DND-41 (cell line): ENCODE results near the gene SUCLG2.

Experiments used
- ATAC-seq: fragments of 200-7000 bp; cut with Tn5 transposase; 3 replicates; pipeline ENCODE4 v1.9.1; 2021; ENCODE audit warnings: low read depth; ENCODE audit not compliant: insufficient read depth
- DNase-seq: peaks from one replicate; pipeline ENCODE4 v3.0.0-alpha.2; 2020
- H2AFZ ChIP-seq: 2 replicates; pipeline ENCODE4 v1.6.0; 2012; ENCODE audit warnings: low read depth, low read length
- H3K27ac ChIP-seq: 2 replicates; pipeline ENCODE4 v1.5.1; 2012; ENCODE audit warnings: low read length, inconsistent platforms
- H3K27me3 ChIP-seq: fragments of 200-600 bp; sonication (generic); 2 replicates; pipeline ENCODE4 v1.6.0; 2012; ENCODE audit warnings: low read length, mild to moderate bottlenecking, inconsistent platforms; ENCODE audit not compliant: insufficient read depth, poor library complexity
- H3K36me3 ChIP-seq: 2 replicates; pipeline ENCODE4 v1.5.1; 2012; ENCODE audit warnings: low read length, inconsistent platforms; ENCODE audit not compliant: insufficient read depth
- H3K4me1 ChIP-seq: 2 replicates; pipeline ENCODE4 v1.5.1; 2012; ENCODE audit warnings: mild to moderate bottlenecking, low read length; ENCODE audit not compliant: insufficient read depth
- H3K4me2 ChIP-seq: 2 replicates; pipeline ENCODE4 v1.6.0; 2012; ENCODE audit warnings: mild to moderate bottlenecking, moderate library complexity, low read length, inconsistent platforms; ENCODE audit not compliant: insufficient read depth
- H3K4me3 ChIP-seq, 2 experiments: fragments of 200-600 bp in 1 of 2; shearing (Covaris generic) in 1 of 2; 2 replicates each; pipeline ENCODE4 v1.5.1; 2012 to 2016; ENCODE audit warnings: inconsistent platforms in 2 of 2, low read length in 2 of 2, mild to moderate bottlenecking in 2 of 2, low read depth in 1 of 2, moderate library complexity in 1 of 2
- H3K79me2 ChIP-seq: 2 replicates; pipeline ENCODE4 v1.6.0; 2012; ENCODE audit warnings: low read length, inconsistent platforms; ENCODE audit not compliant: insufficient read depth
- H3K9ac ChIP-seq: 2 replicates; pipeline ENCODE4 v1.6.0; 2012; ENCODE audit warnings: low read depth, mild to moderate bottlenecking, inconsistent platforms, low read length, moderate library complexity
- H3K9me3 ChIP-seq: 2 replicates; pipeline ENCODE4 v1.5.1; 2012; ENCODE audit warnings: low read length, moderate library complexity, mild to moderate bottlenecking, inconsistent platforms; ENCODE audit not compliant: insufficient read depth, severe bottlenecking
- H4K20me1 ChIP-seq: 2 replicates; pipeline ENCODE4 v1.6.0; 2012; ENCODE audit warnings: low read length; ENCODE audit not compliant: insufficient read depth
- CTCF ChIP-seq: IDR thresholded peaks from 2 replicates; pipeline ENCODE4 v1.5.1; 2012; ENCODE audit warnings: borderline replicate concordance, low read length, moderate library complexity, mild to moderate bottlenecking; ENCODE audit not compliant: poor library complexity, severe bottlenecking; ENCODE audit errors: extremely low read depth
- EZH2 ChIP-seq: IDR thresholded peaks from 3 replicates; pipeline ENCODE4 v1.6.1; 2012; ENCODE audit warnings: borderline replicate concordance, low read depth, mild to moderate bottlenecking, moderate library complexity, low read length, inconsistent platforms; ENCODE audit not compliant: severe bottlenecking

The SUCLG2 gene

DNA sequence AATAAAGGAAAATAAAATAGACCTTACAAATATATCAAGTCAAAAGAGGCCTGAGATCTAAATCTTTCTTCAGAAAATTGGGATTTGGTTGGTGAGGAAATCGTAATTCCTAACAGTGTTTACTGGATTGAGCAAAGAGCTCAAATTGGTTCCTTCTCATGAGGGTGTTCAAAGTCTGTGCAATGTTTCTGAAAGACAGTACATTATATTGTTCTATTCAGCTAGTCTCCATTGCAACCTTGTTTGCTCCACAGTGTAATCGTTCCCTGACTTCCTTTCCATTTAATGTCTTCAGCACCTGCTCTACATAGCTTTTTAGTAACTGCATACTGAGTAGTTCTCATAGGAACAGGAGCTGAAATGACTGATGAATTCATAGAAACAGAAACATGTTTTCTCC is 326.8 kb downstream of the SUCLG2 start:
- no peak overlapping the region for H3K27ac ChIP-seq
- no peaks in the 10 kb centered on the region for H3K79me2 ChIP-seq
- H3K27me3 ChIP-seq, result no peaks in the 10 kb centered on the region
- no peaks in the 10 kb centered on the region for H4K20me1 ChIP-seq
- no peak overlapping the region for H3K9ac ChIP-seq
- no peak overlapping the region for H2AFZ ChIP-seq
- no peak overlapping the region for H3K4me2 ChIP-seq
- H3K4me1 ChIP-seq, result no peaks in the 10 kb centered on the region
- H3K4me3 ChIP-seq, result no peak overlapping the region
- ATAC-seq, result no peak
- TF ChIP-seq CTCF, result no peak
- TF ChIP-seq EZH2, result no peak
- no peak for DNase-seq
- H3K36me3 ChIP-seq, result no peaks in the 10 kb centered on the region
- no peaks in the 10 kb centered on the region for H3K9me3 ChIP-seq

DNA sequence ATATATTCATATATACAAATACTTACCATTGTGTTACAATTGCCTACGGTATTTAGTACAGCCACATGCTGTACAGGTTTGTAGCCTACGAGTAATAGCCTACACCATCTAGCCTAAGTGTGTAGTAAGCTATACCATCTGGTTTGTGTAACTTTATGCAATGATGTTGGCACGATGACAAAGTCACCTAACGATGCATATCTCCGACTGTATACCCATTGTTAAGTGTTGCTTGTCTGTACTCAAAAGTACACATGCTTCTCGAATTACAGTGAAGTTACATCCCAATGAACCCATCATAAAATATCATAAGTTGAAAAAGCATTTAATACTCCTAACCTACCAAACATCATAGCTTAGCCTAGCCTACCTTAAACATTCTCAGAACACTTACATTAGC is 329.2 kb downstream of the SUCLG2 start:
- Histone ChIP-seq H3K9me3 (no peaks in the 10 kb centered on the region), H3K36me3 (no peaks in the 10 kb centered on the region), H3K27ac (no peak overlapping the region), H3K79me2 (no peaks in the 10 kb centered on the region), H3K27me3 (no peaks in the 10 kb centered on the region), H2AFZ (no peak overlapping the region), H4K20me1 (no peaks in the 10 kb centered on the region), H3K9ac (no peak overlapping the region), H3K4me2 (no peak overlapping the region), H3K4me3 (no peak overlapping the region), H3K4me1 (no peaks in the 10 kb centered on the region)
- DNase-seq (no peak), ATAC-seq (no peak)
- no peak for TF ChIP-seq CTCF
- TF ChIP-seq EZH2, result no peak
